Spinal cord (tissue), 10 donors: Measurements from ENCODE around the gene PCGF6. TPM values are rescaled to one million over a fixed set of nuclear protein-coding genes. Genes with fewer than 3 reads are reported as not detected.
"Not testable (repeated sequence)": the region's sequence is repeated elsewhere in the genome, so short reads cannot be mapped to it uniquely, and the experiment has no call there.

Source experiments
- DNase-seq, 6 donors: peaks; one replicate each; pipeline versions ENCODE4 v3.0.0 to v3.0.0-alpha.2; 2013 to 2015; ENCODE audit warnings: low spot score in 6 of 6, low read depth in 4 of 6
- H3K27ac ChIP-seq: one replicate; pipeline ENCODE4 v1.5.1; 2013; ENCODE audit warnings: low read depth, low read length, control low read depth
- H3K27me3 ChIP-seq: one replicate; pipeline ENCODE4 v1.6.1; 2013; ENCODE audit warnings: low read length; ENCODE audit not compliant: control insufficient read depth, insufficient read depth
- H3K36me3 ChIP-seq: one replicate; pipeline ENCODE4 v1.6.1; 2013; ENCODE audit warnings: low read length; ENCODE audit not compliant: control insufficient read depth, insufficient read depth
- H3K4me1 ChIP-seq: one replicate; pipeline ENCODE4 v1.6.1; 2013; ENCODE audit warnings: low read length; ENCODE audit not compliant: control insufficient read depth, insufficient read depth
- H3K4me3 ChIP-seq: one replicate; pipeline ENCODE4 v1.5.1; 2013; ENCODE audit warnings: low read depth, low read length, control low read depth
- H3K9me3 ChIP-seq: one replicate; pipeline ENCODE4 v1.6.1; 2013; ENCODE audit warnings: low read length; ENCODE audit not compliant: control insufficient read depth, insufficient read depth
- WGBS: methylation state at CpG from one replicate; pipeline ENCODE4 v1.1.5; 2013; ENCODE audit warnings: missing lambda C conversion rate; ENCODE audit not compliant: insufficient coverage; 5-methylcytosine and 5-hydroxymethylcytosine counted together
- polyA plus RNA-seq, 2 donors: library from polyadenylated mRNA; unstranded; fragments of 120-200 nt; gene quantifications; one replicate each; pipeline ENCODE4 v1.2.1, GENCODE V29; 2013; ENCODE audit not compliant: insufficient read length in 2 of 2
- total RNA-seq, 2 donors: library from RNA; depleted of rRNA in 1 of 2; stranded (reverse); fragments of 120-200 nt in 1 of 2; fragments of >200 nt in 1 of 2; gene quantifications; one replicate each; pipeline versions ENCODE4 v1.2.3 to v1.2.4, GENCODE V29; 2013 to 2014
- donor health status: healthy.

The PCGF6 gene
- total and polyA plus RNA-seq, 4 donors, result 11.2 to 11.8 (median 11.3) TPM

- H3K27ac ChIP-seq, result no peak overlapping the region
- peaks cover 11% of the 10 kb centered on the region for H3K4me1 ChIP-seq
- peaks cover 30% of the 10 kb centered on the region for H3K36me3 ChIP-seq
- 100% methylated on average over 1 of the region's 3 CpGs for WGBS
- H3K4me3 ChIP-seq, result no peak overlapping the region
- H3K27me3 ChIP-seq, result no peaks in the 10 kb centered on the region
- no peaks in the 10 kb centered on the region for H3K9me3 ChIP-seq
- DNase-seq, result no peak
Observed at GRCh38 chr10:103373544-103373943, 22.6 kb upstream of the PCGF6 start.

DNA sequence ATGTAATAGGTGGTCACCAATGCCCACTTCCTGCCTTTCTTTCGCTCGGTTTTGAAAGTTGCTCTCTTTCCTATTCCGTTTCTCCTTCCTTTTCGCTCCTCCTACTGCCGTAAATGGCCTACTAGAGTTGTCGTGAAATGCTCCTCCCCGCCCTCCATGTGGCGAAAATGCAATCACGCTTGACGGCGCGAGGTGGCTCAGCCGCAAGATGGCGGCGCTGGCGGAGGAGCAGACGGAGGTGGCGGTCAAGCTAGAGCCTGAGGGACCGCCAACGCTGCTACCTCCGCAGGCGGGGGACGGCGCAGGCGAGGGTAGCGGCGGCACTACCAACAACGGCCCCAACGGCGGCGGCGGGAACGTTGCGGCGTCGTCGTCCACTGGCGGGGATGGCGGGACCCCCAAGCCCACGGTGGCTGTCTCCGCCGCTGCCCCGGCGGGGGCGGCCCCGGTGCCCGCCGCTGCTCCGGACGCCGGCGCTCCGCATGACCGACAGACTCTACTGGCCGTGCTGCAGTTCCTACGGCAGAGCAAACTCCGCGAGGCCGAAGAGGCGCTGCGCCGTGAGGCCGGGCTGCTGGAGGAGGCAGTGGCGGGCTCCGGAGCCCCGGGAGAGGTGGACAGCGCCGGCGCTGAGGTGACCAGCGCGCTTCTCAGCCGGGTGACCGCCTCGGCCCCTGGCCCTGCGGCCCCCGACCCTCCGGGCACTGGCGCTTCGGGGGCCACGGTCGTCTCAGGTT lies 17.0 kb upstream of the PCGF6 start, which contains the start of gene TAF5:
TAF5 (plus strand) TSS at position 195 of the 737 bp plus-strand sequence; CDS start at position 209, 14 bp downstream.
- DNase-seq, result peak; percentile 87 to 99 (median 95)
- no peaks in the 10 kb centered on the region for H3K27me3 ChIP-seq
- H3K9me3 ChIP-seq, result no peaks in the 10 kb centered on the region
- H3K27ac ChIP-seq, result peak within 1 kb of the TSS; percentile 85
- no peaks in the 10 kb centered on the region for H3K36me3 ChIP-seq
- peak within 1 kb of the TSS; percentile 69 for H3K4me3 ChIP-seq
- WGBS, result 0% methylated on average over 81 of the region's 81 CpGs
- peaks cover 11% of the 10 kb centered on the region for H3K4me1 ChIP-seq

GRCh38 chr10:103367379-103367781 lies 16.4 kb upstream of the PCGF6 start:
- no CpG with 5 or more reads among the region's 10 CpGs for WGBS
- Histone ChIP-seq H3K27me3 (no peaks in the 10 kb centered on the region), H3K4me1 (peaks cover 11% of the 10 kb centered on the region), H3K9me3 (no peaks in the 10 kb centered on the region), H3K4me3 (peak overlapping the region; percentile 69), H3K36me3 (no peaks in the 10 kb centered on the region), H3K27ac (peak overlapping the region; percentile 83)
- no peak for DNase-seq

DNA sequence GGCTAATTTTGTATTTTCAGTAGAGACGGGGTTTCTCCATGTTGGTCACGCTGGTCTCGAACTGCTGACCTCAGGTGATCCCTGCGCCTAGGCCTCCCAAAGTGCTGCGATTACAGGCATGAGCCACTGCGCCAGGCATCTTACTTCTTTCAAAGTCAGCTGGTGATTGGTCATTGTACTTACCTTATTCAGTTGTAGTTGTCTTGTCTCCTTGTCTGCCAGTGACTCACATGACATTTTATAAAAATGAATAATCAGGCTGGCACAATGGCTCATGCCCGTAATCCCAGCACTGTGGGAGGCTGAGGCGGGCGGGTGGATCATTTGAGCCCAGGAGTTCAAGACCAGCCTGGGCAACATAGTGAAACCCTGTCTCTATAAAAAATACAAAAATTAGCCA lies 9.9 kb upstream of the PCGF6 start:
- not testable (repeated sequence) for H3K36me3 ChIP-seq, H3K27me3 ChIP-seq, H3K4me3 ChIP-seq, H3K27ac ChIP-seq, H3K4me1 ChIP-seq, H3K9me3 ChIP-seq, DNase-seq
- WGBS, result 92% methylated on average over 8 of the region's 9 CpGs

DNA sequence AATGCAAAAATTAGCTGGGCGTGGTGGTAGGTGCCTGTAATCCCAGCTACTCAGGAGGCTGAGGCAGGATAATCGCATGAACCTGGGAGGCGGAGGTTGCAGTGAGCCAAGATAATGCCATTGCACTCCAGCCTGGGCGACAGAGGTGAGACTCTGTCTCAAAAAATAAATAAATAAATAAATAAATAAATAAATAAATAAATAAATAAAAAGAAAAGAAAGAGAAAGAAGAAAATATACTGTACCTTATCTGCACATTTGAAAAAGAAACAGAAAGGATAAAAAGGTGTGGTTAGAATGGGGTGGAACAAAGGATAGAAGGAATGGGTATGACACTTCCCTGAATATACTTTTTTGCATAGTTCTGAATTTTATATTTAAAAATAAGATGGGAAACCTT lies 8.6 kb upstream of the PCGF6 start:
- H3K4me3 ChIP-seq, DNase-seq, H3K27ac ChIP-seq, H3K36me3 ChIP-seq, H3K4me1 ChIP-seq, H3K9me3 ChIP-seq, H3K27me3 ChIP-seq: not testable (repeated sequence)
- 94% methylated on average over 3 of the region's 4 CpGs for WGBS

- WGBS, result no CpG with 5 or more reads among the region's 5 CpGs
- Histone ChIP-seq H3K9me3 (no peaks in the 10 kb centered on the region), H3K27me3 (no peaks in the 10 kb centered on the region), H3K36me3 (no peaks in the 10 kb centered on the region), H3K27ac (no peak overlapping the region), H3K4me3 (no peak overlapping the region), H3K4me1 (peaks cover 4% of the 10 kb centered on the region)
- no peak for DNase-seq
Observed at GRCh38 chr10:103355906-103356599, 5.1 kb upstream of the PCGF6 start.

DNA sequence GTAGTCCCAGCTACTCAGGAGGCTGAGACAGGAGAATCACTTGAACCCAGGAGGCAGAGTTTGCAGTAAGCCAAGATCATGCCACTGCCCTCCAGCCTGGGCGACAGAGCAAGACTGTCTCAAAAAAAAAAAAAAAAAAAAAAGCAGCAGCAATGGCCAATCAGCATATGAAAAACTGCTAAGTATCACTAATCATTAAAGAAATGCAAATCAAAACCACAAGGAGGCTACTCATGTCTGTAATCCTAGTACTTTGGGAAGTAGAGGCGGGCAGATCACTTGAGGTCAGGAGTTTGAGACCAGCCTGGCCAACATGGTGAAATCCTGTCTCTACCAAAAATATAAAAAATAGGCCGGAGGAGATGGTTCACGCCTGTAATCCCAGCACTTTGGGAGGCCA lies 3.6 kb upstream of the PCGF6 start:
- not testable (repeated sequence) for H3K27ac ChIP-seq, DNase-seq, H3K36me3 ChIP-seq, H3K9me3 ChIP-seq, H3K27me3 ChIP-seq, H3K4me3 ChIP-seq
- H3K4me1 ChIP-seq, result peaks cover 11% of the 10 kb centered on the region
- WGBS, result 100% methylated on average over 1 of the region's 4 CpGs

DNA sequence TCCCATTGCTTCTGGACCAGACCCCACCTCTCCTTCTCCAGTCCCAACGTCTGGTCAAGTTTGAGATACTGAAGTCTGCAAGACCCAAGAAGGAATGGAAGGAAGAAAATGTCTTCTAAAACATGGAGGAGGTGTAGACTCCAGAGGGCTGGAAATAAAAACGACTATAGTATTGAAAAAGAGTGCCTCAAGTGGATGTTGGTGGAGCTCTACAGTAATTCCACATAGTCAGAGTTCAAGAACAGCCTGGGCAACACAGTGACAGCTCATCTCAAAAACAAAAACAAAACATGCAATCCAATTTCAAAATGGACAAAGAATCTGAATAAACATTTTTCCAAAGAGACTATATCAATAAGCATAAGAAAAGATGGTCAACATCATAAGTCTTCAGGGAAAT lies 2.3 kb upstream of the PCGF6 start:
- peaks cover 17% of the 10 kb centered on the region for H3K4me1 ChIP-seq
- no peak overlapping the region for H3K4me3 ChIP-seq
- H3K9me3 ChIP-seq, result no peaks in the 10 kb centered on the region
- H3K27me3 ChIP-seq, result no peaks in the 10 kb centered on the region
- WGBS, result 33% methylated on average over 1 of the region's 2 CpGs
- H3K27ac ChIP-seq, result no peak overlapping the region
- H3K36me3 ChIP-seq, result peaks cover 5% of the 10 kb centered on the region
- no peak for DNase-seq

DNA sequence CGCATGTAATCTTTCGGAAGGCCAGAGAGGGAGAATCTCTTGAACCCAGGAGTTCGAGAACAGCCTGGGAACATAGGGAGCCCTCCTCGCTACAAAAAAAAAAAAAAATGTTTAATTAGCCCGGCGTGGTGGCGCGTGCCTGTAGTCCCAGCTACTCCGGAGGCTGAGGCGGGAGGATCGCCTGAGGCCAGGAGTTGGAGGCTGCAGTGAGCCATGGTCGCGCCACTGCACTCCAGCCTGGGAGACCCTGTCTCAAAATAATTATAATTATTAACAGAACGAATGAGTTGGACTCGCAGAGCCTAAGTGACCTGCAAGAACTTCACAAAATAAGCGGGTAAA lies 794 bp downstream of the PCGF6 start:
- 58% methylated on average over 8 of the region's 16 CpGs for WGBS
- H3K27me3 ChIP-seq, result no peaks in the 10 kb centered on the region

GRCh38 chr10:103336370-103336769 lies 14.6 kb downstream of the PCGF6 start:
- DNase-seq, result no peak
- Histone ChIP-seq H3K27me3 (no peaks in the 10 kb centered on the region), H3K4me3 (no peak overlapping the region), H3K4me1 (no peaks in the 10 kb centered on the region), H3K27ac (no peak overlapping the region), H3K36me3 (peaks cover 46% of the 10 kb centered on the region), H3K9me3 (no peaks in the 10 kb centered on the region)
- WGBS, result no CpG with 5 or more reads among the region's 4 CpGs

More for the DNA sequence above, 794 bp downstream of the PCGF6 start:
- peaks cover 17% of the 10 kb centered on the region for H3K4me1 ChIP-seq
- peaks cover 22% of the 10 kb centered on the region for H3K36me3 ChIP-seq
- peak overlapping the region; percentile 89 for H3K27ac ChIP-seq
- no peaks in the 10 kb centered on the region for H3K9me3 ChIP-seq
- H3K4me3 ChIP-seq, result peak overlapping the region; percentile 65
- DNase-seq, result peak in 1 of 6 donors; percentile 1
